Measurements from ENCODE around the gene GMDS. TPM values are rescaled to one million over a fixed set of nuclear protein-coding genes. Genes with fewer than 3 reads are reported as not detected.

The GMDS gene
- total and polyA plus RNA-seq, 2 experiments from 2014 or later, result 30.1 to 36.5 TPM

DNA sequence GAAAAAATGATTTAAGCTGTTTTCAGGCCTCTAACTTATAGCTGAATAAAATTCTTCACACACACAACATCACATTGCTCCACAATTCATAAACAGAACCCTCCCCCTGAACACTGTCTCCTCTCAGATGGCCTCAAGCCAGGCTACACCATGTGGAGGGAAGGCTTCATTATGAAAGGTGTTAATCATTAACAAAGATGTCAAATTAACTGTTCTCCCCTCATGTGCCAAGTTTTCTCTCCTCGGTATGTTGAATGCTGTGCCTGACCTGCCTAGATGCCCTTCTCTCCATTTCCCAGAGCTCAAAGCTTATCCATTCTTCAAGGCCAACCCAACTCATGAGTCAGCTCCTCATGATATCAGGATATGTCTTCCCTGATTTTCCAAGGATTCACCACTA lies 210.4 kb downstream of the GMDS start:
- Mint-ChIP-seq H3K27me3 (ENCODE audit: insufficient read depth, low read depth, poor library complexity) (no peaks in the 10 kb centered on the region), H3K9me3 (no peaks in the 10 kb centered on the region), H3K36me3 (ENCODE audit: low read depth) (no peaks in the 10 kb centered on the region), H3K4me1 (peaks cover 26% of the 10 kb centered on the region), H3K4me3 (no peak overlapping the region), H3K27ac (no peak overlapping the region)
- H2AFZ ChIP-seq, result no peak overlapping the region
- H3F3A ChIP-seq (replicated peaks; ENCODE audit: low read depth), result no peaks in the 10 kb centered on the region
- no peaks in the 10 kb centered on the region for H3K27me3 ChIP-seq (ENCODE audit: insufficient read depth)
- no peaks in the 10 kb centered on the region for H3K79me2 ChIP-seq (replicated peaks; ENCODE audit: insufficient read depth)
- ATAC-seq (no peak), DNase-seq (ENCODE audit: low spot score) (no peak)
- H3K4me2 ChIP-seq, result no peak overlapping the region
- no peaks in the 10 kb centered on the region for H4K20me1 ChIP-seq (replicated peaks; ENCODE audit: insufficient read depth)
- no peaks in the 10 kb centered on the region for H3K9me2 ChIP-seq (ENCODE audit: insufficient read depth)
- no peak overlapping the region for H3K4me3 ChIP-seq
- H3K27ac ChIP-seq (ENCODE audit: low read depth), result no peak overlapping the region
- no peak for TF ChIP-seq EZH2phosphoT487 (IDR thresholded peaks at IDR 0.05; ENCODE audit: unreplicated experiment)
- TF ChIP-seq POLR2AphosphoS5 (IDR thresholded peaks at IDR 0.05; ENCODE audit: low read depth), result no peak
- no peak for TF ChIP-seq ETS1 (IDR thresholded peaks at IDR 0.05)
- TF ChIP-seq ZNF331 (CRISPR knock-in tag; IDR thresholded peaks at IDR 0.05; ENCODE audit: low read depth), result no peak
- no peak for TF ChIP-seq REST (IDR thresholded peaks at IDR 0.05; ENCODE audit: unreplicated experiment)
- TF ChIP-seq NANOG (IDR thresholded peaks at IDR 0.05; ENCODE audit: borderline replicate concordance), result no peak
- TF ChIP-seq STAT1 (IDR thresholded peaks at IDR 0.05; ENCODE audit: unreplicated experiment), result no peak
- no peak for TF ChIP-seq ZNF462 (CRISPR knock-in tag; IDR thresholded peaks at IDR 0.05)
- no peak for TF ChIP-seq JUNB (IDR thresholded peaks at IDR 0.05; ENCODE audit: unreplicated experiment)
- TF ChIP-seq CREB1 (CRISPR knock-in tag; IDR thresholded peaks at IDR 0.05; ENCODE audit: low read depth), result no peak
- TF ChIP-seq ZNF114 (CRISPR knock-in tag; IDR thresholded peaks at IDR 0.05), result no peak
- TF ChIP-seq, protein P1, sequence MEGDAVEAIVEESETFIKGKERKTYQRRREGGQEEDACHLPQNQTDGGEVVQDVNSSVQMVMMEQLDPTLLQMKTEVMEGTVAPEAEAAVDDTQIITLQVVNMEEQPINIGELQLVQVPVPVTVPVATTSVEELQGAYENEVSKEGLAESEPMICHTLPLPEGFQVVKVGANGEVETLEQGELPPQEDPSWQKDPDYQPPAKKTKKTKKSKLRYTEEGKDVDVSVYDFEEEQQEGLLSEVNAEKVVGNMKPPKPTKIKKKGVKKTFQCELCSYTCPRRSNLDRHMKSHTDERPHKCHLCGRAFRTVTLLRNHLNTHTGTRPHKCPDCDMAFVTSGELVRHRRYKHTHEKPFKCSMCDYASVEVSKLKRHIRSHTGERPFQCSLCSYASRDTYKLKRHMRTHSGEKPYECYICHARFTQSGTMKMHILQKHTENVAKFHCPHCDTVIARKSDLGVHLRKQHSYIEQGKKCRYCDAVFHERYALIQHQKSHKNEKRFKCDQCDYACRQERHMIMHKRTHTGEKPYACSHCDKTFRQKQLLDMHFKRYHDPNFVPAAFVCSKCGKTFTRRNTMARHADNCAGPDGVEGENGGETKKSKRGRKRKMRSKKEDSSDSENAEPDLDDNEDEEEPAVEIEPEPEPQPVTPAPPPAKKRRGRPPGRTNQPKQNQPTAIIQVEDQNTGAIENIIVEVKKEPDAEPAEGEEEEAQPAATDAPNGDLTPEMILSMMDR (conservative IDR thresholded peaks at IDR 0.05; ENCODE audit: low read depth in 2 of 2), result no peak
- TF ChIP-seq EZH2 (IDR thresholded peaks at IDR 0.05; ENCODE audit: low read depth, unreplicated experiment), result no peak
- H3K36me3 ChIP-seq (ENCODE audit: insufficient read depth), result no peaks in the 10 kb centered on the region
- peaks cover 16% of the 10 kb centered on the region for H3K4me1 ChIP-seq (ENCODE audit: insufficient read depth)
